Purkinje cell (primary cell): Measurements from ENCODE around the gene COL6A2. TPM values are rescaled to one million over a fixed set of nuclear protein-coding genes. Genes with fewer than 3 reads are reported as not detected.

Source experiments
- polyA plus RNA-seq: library from polyadenylated mRNA; unstranded; fragments of >200 nt; fragmentation: Nextera tagmentation; gene quantifications from 2 replicates; pipeline ENCODE4 v1.2.1, GENCODE V29; 2014

The COL6A2 gene
- 0.32 TPM in 1 of 2 replicates, not detected in the other for polyA plus RNA-seq

DNA sequence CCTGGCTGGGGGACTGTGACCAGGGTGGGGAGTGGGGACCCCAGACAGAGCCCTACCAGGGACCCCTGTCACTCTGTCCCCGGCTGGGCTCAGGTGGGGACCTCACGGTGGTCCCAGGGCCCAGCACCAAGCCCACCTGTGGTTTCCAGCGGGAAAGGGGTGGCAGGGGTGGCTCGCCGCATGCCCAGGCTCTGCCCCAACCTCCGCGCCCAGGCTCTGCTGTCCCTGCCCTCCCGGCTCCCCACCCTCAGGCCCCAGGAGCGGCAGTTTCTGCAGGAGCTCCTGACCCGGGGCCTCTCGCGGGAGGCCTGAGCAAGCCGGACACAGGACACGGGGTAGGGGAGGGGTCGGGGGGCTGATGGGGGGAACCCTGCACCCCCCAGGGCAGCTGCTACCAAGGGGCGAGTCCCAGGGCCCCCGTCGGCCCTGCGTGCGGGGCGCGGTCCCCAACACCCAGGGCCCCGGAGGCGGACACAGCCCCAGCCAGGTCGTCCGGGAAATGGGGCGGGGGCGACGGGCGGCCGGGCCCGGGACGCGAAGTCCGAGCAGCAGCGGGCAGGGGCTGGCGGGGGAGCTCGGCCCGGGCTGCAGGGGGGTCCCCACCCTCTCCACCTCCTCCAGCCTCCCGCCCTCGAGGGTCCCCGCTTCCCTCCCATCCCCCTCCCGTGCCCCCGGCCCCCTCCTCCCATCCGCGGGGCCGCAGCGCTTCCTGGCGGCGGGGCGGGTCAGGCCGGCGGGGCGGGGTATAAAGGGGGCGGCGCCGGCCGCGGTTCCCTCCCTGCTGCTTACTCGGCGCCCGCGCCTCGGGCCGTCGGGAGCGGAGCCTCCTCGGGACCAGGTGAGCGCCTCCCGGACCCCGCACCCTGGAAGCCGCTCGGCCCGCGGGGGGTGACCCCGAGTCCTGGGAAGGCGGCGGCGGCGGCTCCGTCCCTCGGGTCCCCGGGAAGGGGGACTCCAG lies at the start of gene COL6A2:
Gene COL6A2, plus strand, starts transcription at position 777 of the 958 bp plus-strand sequence.

DNA sequence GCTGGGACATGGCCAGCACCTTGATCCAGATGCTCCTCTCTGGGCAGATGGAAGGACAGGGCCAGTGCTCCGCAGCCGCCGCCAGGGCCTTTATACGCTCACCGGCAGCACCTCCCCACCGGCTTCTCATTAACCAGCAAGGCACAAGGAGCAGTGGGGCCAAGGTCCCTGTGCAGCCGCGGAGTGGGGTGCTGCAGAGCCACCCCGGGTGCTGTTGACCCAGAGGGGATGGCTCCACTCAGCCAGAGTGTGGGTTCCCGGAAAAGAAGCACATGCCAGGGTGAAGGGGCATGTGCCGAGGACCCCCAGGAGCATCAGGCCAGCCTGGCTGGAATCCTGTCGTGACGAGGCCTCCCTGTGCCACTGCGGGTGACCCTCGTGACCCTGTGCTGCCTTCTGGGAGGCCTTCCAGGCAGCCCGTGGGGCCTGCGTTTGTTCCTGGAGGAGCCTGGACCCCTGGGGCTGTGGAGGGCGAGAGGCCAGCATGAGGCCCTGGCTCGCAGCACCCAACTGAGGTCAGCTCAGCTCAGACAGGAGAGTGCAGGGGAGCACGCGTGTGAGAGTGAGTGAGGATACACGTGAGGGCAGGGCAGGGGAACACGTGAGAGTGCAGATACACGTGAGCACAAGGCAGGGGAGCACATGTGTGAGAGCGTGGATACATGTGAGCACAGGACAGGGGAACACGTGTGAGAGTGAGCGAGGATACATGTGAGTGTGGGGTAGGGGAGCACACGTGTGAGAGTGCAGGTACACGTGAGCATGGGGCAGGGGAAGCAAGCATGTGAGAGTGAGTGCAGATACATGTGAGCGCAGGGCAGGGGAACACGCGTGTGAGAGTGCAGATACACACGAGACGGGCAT lies 57.8 kb downstream of the COL6A2 start, which contains the start of gene FTCD:
Gene FTCD, minus strand, starts transcription at position 66 of the 864 bp plus-strand sequence. Its CDS starts 56 bp downstream, at position 10.

Other genes with a start within 250 kb of the COL6A2 start
- 7.6 and 13.3 TPM in 2 replicates for gene COL6A1, start 116.3 kb upstream of the COL6A2 start, polyA plus RNA-seq
- not detected in 2 replicates for gene FTCD, start 57.5 kb downstream of the COL6A2 start, polyA plus RNA-seq
- not detected in 2 replicates for gene SPATC1L, start 86.3 kb downstream of the COL6A2 start, polyA plus RNA-seq
- 1.9 and 2.4 TPM in 2 replicates for gene LSS, start 130.7 kb downstream of the COL6A2 start, polyA plus RNA-seq
- gene MCM3AP, start 187.5 kb downstream of the COL6A2 start, polyA plus RNA-seq = 9.7 and 10.8 TPM in 2 replicates
- gene YBEY, start 188.2 kb downstream of the COL6A2 start, polyA plus RNA-seq = 7.6 and 9.4 TPM in 2 replicates
- 0.22 and 2.3 TPM in 2 replicates for gene C21orf58, start 225.8 kb downstream of the COL6A2 start, polyA plus RNA-seq
- 4.5 and 5.9 TPM in 2 replicates for gene PCNT, start 226.0 kb downstream of the COL6A2 start, polyA plus RNA-seq